Left forelimb (tissue), 1 donor: ENCODE measurements around the gene IFNLR1.
"Not testable (repeated sequence)": the region's sequence is repeated elsewhere in the genome, so short reads cannot be mapped to it uniquely, and the experiment has no call there.

Source experiments
- DNase-seq: peaks from one replicate; pipeline ENCODE4 v3.0.0-alpha.2; 2018; ENCODE audit warnings: low spot score

Gene IFNLR1

DNA sequence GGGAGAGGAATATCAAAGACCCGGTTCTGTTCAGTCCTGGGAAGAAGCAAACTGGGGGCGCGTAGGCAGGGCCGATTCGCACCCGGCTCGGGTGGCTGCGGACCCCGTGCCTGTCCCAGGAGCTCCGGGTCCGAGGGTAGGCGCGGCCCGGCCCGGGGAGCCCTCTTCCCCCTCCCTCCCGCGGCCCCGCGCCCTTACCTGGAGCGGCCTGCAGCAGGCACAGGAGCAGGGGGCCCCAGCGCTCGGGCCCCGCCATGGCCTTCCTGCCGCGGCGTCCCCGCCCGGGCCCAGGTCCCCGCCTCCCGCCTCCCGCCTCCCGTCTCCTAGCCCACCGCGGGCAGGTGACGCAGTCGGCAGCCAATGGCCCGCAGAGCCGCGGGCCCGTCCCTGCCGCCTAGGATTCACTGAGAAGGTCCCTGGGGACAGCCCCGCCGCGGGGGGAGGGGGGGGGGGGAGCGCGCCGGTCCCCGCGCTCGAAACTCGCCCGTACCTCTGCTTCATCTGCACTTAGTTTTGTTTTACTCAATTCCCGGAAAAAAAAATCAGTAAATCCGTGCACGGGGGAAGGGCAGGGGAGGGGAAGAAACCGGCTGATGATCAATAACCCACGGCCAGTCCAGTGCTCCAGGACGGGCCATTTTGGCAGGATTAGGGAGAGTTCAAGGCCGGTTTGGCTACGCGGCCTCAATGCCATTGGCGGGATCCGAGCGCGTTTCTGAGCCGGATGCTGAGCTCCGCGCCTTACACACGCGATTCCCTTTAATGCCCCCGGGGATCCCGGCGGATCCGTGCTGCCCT lies at the start of gene IFNLR1:
Gene IFNLR1 (minus strand): TSS at position 297 of the 798 bp plus-strand sequence. CDS start 41 bp downstream, at position 256.
- peak; percentile 63 for DNase-seq

GRCh38 chr1:24235921-24236788 lies 49.1 kb upstream of the IFNLR1 start:
- no peak for DNase-seq

GRCh38 chr1:24233684-24234600 lies 46.9 kb upstream of the IFNLR1 start:
- no peak for DNase-seq

DNA sequence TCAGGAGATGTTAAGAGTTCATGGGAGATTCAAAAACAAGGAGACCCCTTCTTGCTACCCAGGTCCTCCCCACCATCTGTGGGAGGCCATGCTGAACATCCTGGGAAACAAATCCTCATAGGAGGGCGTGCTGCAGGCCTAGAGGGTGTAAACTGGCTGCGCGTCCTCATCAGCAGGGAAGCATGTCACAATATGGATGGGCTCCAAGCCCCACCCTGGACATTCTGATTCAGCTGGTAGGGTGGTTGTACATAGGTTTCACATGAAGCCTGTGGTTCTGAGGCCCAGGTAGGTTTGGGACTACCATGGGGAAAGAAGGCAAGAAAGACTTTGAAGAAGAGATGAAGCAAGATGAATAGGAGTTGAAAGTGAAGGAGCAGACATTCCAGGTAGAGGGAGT lies 44.6 kb upstream of the IFNLR1 start:
- no peak for DNase-seq

GRCh38 chr1:24228311-24228710 lies 41.2 kb upstream of the IFNLR1 start:
- no peak for DNase-seq

DNA sequence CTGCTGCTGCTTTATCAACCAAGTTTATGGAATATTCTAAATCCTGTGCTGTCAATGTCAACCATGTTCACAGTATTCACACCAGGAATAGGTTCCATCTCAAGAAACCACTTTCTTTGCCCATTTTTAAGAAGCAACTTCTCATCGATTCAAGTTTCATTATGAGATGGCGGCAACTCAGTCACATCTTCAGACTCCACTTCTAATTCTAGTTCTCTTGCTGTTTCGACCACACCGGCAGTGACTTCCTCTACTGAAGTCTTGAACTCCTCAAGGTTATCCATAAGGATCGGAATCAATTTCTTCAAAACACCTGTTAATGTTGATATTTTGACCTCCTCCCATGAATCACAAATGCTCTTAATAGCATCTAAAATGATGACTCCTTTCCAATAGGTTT lies 39.7 kb upstream of the IFNLR1 start:
- DNase-seq, result no peak

DNA sequence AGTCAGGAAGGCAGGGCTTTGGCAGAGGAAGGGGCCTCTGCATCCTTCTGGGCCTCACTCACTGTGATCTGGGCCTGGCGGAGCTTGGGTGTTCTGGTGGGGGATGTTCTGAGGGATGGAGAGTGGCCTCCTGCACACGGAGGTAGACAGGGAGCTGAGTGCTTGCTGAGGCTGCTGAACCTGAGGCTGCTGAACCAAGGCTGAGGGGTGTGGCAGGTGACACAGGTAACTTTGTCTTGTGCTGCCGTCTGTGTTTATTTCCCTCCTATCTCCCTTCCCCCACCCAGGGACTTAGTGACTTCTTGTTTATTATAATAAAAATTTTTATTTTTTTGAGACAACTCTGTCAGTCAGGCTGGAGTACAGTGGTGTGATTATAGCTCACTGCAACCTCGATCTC lies 37.7 kb upstream of the IFNLR1 start:
- DNase-seq, result no peak

DNA sequence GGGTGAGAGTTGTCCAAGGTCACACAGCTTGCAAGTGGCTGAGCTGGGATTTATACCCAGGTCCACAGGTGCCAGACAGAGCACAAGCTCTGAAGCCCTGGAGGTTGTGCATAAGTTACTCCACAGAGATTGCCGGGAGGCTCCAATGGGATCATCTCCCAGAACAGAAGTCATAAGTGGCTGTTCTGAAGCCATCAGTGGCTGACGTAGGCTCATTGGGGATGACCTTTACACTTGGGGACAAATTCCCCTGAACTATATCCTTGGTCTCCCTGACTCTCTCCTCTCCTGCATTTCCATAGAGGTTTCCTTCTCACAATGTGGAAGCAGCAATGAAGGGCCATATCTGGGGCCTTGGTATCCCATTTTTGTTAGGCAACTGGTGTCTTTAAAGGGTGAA lies 37.0 kb upstream of the IFNLR1 start:
- no peak for DNase-seq

GRCh38 chr1:24222793-24223192 lies 35.7 kb upstream of the IFNLR1 start:
- no peak for DNase-seq

DNA sequence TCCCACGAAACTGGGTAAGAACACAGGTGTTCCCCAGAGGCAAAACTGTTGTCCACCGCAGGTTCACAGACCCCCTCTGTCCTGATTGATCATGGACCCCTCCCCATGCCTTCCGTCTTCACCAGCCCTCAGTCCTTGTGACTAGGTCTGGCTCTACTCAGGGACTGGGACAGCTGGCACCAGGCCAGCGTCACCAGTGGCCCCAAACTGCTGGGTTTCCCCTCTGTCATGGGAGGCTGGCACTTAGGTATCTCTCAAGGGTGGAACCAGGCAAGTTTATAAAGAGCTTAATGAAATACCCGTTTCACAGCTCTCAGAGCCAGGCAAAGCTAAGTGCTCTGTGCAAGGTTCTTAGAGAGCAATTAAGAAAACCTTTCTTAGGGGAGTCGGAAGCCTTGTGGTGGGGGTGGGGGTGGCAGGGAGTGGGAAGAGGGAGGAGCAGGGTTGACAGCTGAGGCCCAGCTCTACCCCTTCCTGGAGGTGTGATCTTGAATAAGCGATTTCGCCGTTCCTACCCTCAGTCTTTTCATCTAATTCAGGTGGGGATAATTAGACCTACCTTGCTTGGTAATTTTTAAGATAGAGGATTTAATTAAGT lies 35.0 kb upstream of the IFNLR1 start:
- no peak for DNase-seq

DNA sequence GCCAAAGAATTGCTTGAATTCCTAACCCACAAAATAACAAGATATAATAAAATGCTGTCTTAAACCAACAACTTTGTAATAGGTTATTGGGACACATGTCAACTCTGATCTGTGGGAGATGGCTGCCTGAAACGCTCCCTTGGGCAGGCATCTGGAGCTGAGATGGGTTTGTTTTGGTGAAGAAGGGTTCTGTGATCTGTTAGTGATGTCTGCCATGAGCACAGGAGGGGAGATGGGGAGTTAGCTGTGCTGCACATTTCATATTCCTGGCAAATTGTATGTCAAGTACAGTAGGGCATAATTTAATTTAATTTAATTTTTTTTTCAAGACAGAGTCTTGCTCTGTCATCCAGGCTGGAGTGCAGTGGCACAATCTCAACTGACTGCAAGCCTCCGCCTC lies 34.2 kb upstream of the IFNLR1 start:
- no peak for DNase-seq

GRCh38 chr1:24216276-24217074 lies 29.4 kb upstream of the IFNLR1 start:
- no peak for DNase-seq

GRCh38 chr1:24215226-24215814 lies 28.2 kb upstream of the IFNLR1 start:
- no peak for DNase-seq

DNA sequence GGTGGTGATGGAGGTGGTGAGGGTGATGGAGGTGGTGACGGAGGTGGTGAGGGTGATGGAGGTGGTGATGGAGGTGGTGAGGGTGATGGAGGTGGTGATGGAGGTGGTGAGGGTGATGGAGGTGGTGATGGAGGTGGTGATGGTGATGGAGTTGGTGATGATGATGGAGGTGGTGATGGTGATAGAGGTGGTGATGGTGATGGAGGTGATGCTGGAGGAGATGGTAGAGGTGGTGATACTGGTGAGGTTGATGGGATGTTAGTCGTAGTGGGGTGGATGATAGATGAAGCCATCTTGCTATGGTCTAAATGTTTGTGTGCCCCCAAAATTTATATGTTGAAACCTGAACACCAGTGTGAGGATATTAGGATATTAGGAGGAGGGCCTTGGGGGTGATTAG lies 25.3 kb upstream of the IFNLR1 start:
- no peak for DNase-seq

- DNase-seq, result no peak
These were observed 23.1 kb upstream of the IFNLR1 start for GRCh38 chr1:24210195-24210627.

- no peak for DNase-seq
These were observed 22.0 kb upstream of the IFNLR1 start for GRCh38 chr1:24209097-24209496.

DNA sequence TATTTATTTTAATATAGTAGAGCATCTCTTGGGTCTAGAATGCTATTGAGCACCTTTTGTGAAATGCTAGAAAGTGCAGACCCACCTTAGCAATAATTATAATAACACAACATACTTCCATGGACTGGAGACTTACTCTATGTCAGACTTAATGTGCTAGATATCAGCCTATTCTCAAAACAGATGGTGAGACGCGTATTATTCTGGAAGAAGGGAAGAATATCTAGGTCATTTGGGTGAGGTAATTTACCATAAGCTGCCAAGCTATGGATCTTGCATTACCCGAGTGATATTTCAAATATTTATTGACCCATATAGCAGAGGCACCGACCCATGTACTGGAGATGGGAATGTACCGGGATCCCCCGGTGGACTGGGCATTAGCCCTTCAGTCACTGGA lies 20.6 kb upstream of the IFNLR1 start:
- no peak for DNase-seq

DNA sequence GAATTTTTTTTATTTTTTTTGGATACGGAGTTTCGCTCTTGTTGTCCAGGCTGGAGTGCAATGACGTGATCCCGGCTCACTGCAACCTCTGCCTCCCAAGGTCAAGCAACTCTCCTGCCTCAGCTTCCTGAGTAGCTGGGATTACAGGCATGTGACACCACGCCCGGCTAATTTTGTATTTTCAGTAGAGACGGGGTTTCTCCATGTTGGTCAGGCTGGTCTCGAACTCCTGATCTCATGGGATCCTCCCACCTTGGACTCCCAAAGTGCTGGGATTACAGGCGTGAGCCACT lies 20.3 kb upstream of the IFNLR1 start:
- not testable (repeated sequence) for DNase-seq

GRCh38 chr1:24206516-24207394 lies 19.7 kb upstream of the IFNLR1 start:
- no peak for DNase-seq

- no peak for DNase-seq
These were observed 19.0 kb upstream of the IFNLR1 start for GRCh38 chr1:24206083-24206464.
